NCI-H69 (cell line): ENCODE measurements around the gene CR1.
A peak's percentile ranks its signal among the peaks of the same experiment; 100 is the strongest.
"Not testable (repeated sequence)": the region's sequence is repeated elsewhere in the genome, so short reads cannot be mapped to it uniquely, and the experiment has no call there.

Experiments
- DNase-seq: peaks from one replicate; lab custom pipeline; 2025; lab: John Stamatoyannopoulos, UW

The CR1 gene

DNA sequence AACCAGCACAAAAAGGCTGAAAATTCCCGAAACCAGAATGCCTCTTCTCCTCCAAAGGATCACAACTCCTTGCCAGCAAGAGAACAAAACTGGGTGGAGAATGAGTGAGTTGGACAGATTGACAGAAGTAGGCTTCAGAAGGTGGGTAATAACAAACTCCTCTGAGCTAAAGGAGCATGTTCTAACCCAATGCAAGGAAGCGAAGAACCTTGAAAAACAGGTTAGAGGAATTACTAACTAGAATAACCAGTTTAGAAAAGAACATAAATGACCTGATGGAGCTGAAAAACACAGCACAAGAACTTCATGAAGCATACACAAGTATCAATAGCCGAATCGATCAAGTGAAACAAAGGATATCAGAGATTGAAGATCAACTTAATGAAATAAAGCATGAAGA is 93.5 kb downstream of the CR1 start:
- not testable (repeated sequence) for DNase-seq

DNA sequence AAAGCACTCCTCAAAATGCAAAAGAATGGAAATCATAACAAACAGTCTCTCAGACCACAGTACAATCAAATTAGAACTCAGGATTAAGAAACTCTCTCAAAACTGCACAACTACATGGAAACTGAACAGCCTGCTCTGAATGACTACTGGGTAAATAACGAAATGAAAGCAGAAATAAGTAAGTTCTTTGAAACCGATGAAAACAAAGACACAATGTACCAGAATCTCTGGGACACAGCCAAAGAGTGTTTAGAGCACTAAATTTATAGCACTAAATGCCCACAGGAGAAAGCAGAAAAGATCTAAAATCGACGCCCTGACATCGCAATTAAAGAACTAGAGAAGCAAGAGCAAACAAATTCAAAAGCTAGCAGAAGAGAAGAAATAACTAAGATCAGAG is 95.2 kb downstream of the CR1 start:
- not testable (repeated sequence) for DNase-seq

GRCh38 chr1:207594095-207594494 is 98.1 kb downstream of the CR1 start:
- not testable (repeated sequence) for DNase-seq

GRCh38 chr1:207603777-207604176 is 107.8 kb downstream of the CR1 start:
- DNase-seq: no peak

- no peak for DNase-seq
These were observed 109.7 kb downstream of the CR1 start for GRCh38 chr1:207605444-207606361.

DNA sequence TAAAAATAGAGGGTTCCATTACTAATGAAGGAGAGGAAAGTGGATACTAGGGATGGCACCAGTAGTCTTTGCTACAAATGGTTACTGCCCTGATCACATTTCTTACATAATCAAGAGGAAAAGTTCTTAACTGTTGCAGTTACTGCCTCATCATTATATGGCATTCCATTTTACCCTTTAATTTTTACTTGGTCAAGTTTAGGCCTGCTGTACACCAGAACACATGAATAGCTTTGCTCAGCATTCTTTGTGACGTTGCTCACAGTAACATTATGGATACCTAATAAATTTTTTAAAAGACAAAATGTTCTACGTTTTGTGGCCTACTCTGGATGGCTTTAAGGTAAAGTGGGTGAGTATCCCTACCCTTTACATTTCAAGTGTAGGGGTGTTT is 110.4 kb downstream of the CR1 start:
- DNase-seq: no peak

DNA sequence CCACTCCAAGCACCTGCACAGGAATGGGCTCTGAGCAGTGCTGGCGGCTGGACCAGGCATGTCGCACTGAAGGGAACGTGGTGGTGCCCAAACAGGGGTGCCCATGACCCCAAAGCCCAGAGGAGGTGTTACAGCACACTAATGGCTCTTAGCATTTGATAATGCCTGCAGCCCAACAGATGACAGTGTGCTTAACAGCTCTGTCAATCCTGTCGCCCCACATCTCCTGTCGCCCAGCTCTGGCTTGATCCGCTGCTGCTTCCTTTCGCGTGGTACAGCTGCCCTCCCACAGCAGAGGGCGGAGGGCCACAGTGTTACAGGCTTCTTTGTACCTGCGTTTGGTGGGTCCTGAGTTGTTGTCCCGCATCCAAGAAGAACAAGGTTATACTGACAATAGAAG is 116.8 kb downstream of the CR1 start:
- no peak for DNase-seq

DNA sequence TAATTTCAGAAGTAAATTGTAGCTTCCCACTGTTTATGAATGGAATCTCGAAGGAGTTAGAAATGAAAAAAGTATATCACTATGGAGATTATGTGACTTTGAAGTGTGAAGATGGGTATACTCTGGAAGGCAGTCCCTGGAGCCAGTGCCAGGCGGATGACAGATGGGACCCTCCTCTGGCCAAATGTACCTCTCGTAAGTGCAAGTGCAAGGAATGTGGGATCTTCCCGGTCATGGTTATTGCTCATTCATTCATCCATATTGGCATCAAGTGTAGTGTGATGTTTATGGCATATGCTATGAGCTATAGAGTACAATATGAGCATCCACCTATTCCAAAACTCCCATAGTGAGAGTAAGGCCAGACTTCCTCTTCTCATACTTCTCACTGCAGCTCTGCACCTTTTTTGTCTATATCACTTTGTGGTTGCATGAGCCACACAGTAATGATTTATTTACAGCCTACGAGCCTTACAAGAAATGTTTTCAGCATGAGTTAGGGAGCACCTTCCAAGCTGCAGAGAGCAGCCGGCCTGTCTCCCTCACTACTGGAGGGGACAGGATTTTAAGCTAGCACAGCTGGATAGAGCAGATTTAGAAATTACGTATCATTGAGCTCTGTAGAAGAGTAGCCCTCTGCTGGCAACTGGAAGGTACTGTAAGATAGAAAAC is 124.0 kb downstream of the CR1 start:
- peak; percentile 60 for DNase-seq

- DNase-seq: no peak
These were observed 124.6 kb downstream of the CR1 start for GRCh38 chr1:207620543-207620893.

GRCh38 chr1:207625504-207626071 is 129.6 kb downstream of the CR1 start:
- not testable (repeated sequence) for DNase-seq

- no peak for DNase-seq
These were observed 131.0 kb downstream of the CR1 start for GRCh38 chr1:207626972-207627337.

GRCh38 chr1:207627496-207627895 is 131.5 kb downstream of the CR1 start:
- no peak for DNase-seq

DNA sequence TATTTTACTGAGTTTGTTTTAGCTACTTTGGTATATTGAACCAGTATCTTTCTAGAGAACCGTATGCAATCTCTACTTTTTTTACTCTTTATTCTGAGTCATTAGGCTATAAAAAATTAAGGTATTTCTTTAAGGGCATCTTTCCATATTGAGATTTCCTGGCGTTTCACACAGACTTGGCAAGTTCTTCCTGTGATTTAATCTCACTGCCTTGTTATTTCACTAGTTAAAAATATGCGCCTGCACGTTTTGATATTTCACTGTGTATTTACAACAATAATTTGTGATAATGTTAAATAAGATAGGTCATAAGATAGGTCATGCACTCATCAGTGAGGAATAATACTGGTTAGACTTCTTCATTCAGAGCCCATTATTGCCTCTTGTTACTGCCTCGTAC is 132.8 kb downstream of the CR1 start:
- no peak for DNase-seq

DNA sequence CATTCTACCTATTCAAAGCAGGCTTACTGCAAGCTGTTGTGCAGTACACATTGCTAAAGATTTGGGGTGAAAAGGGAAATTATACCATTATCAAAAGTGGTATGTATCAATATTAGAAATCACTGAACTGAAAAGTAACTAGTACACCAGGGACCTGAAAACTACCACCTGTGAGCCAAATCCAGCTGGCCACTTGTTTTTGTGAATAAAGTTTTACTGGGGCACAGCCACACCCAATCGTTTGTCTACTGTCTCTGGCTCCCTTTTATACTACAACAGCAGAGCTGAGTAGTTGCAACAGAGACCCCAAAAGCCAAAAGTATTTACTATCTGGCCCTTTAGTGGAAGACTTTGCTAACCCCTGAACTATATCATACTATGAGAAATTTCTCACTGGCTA is 135.2 kb downstream of the CR1 start:
- DNase-seq: no peak

- no peak for DNase-seq
These were observed 137.3 kb downstream of the CR1 start for GRCh38 chr1:207633226-207633625.

DNA sequence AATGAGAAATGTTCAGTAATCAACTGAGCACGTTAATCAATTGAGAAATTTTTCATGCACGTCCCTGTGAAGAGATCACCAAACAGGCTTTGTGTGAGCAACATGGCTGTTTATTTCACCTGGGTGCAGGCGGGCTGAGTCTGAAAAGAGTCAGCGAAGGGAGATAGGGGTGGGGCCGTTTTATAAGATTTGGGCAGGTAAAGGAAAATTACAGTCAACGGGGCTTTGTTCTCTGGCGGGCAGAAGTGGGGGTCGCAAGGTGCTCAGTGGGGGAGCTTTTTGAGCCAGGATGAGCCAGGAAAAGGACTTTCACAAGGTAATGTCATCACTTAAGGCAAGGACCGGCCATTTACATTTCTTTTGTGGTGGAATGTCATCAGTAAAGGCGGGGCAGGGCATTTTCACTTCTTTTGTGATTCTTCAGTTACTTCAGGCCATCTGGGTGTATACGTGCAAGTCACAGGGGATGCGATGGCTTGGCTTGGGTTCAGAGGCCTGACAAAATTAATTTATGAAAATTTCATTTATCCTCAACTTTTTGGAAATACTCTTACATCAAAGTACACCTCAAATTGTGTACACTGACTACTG is 137.8 kb downstream of the CR1 start:
- not testable (repeated sequence) for DNase-seq

DNA sequence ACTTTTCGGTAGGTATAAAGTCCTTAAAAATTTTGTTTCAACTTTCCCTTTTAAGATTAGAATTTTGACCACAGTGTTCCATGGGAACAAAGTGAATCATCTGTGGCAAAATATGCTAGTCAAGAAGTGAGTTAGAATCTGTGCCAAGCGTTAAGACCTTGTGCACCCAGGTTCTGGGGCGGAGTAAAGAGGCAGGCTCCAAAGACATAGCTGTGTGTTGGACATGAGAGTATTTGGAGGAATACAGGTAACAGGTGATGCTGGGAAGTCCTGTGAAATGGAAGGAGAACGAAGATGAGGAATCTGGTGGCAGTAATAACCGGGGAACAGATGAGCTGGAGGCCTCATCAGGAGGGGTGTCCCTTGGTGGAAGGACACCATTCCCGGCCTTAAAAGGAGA is 138.3 kb downstream of the CR1 start:
- DNase-seq: not testable (repeated sequence)

DNA sequence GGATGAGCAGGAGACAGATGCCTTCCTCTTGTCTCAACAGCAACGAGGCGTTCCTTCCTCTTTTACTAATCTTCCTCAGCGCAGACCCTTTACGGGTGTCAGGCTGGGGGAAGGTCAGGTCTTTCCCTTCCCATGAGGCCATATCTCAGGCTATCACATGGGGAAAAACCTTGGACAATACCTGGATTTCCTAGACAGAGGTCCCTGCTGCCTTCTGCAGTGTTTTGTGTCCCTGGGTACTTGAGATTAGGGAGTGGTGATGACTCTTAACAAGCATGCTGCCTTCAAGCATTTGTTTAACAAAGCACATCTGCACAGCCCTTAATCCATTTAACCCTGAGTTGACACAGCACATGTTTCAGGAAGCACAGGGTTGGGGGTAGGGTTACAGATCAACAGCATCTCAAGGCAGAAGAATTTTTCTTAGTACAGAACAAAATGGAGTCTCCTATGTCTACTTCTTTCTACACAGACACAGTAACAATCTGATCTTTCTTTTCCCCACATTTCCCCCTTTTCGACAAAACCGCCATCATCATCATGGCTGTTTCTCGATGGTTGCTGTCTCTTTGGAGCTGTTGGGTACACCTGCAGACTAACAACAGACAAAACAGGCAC is 139.7 kb downstream of the CR1 start:
- DNase-seq: not testable (repeated sequence)

DNA sequence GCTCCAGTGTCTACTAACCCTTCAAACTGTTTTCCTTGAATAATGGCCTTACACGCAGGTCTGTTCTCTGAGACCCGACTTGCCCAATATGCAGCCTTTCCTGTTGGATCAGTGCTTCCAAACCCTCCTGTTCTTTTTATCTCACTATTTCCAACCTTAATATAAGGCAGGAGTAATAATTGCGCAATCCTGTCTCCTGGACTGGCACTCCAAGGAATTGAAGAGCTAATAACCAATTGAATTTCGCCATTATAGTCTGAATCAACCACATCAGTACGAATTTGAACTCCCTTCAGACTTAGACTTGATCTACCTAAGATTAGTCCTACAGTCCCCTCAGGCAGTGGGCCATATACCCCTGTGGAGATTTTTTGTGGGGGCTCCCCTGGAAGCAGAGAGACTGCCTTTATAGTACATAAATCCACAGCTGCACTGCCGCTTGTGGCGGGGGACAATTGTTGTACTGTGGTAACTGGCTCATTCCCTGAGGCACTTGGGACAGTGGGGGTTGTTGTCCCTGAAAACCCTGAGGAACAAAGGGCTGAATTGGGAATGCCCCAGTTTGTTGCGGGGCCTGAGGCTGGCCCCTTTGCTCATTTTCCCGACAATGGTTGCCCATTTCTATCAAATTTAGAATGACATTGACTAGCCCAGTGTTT is 142.7 kb downstream of the CR1 start:
- DNase-seq: not testable (repeated sequence)

GRCh38 chr1:207639362-207639761 is 143.4 kb downstream of the CR1 start:
- not testable (repeated sequence) for DNase-seq

GRCh38 chr1:207644166-207644851 is 148.4 kb downstream of the CR1 start:
- no peak for DNase-seq
